K562 (cell line): ENCODE measurements around the gene TTC16. TPM values are rescaled to one million over a fixed set of nuclear protein-coding genes. Genes with fewer than 3 reads are reported as not detected.
A peak's percentile ranks its signal among the peaks of the same experiment; 100 is the strongest.

Experiments
- BHLHE40 ChIP-seq: IDR thresholded peaks from 2 replicates; pipeline ENCODE4 v1.6.1; 2011; ENCODE audit warnings: low read length, improper control_type of control experiment
- CBFA2T2 ChIP-seq: fragments of 450-650 bp; conservative IDR thresholded peaks from 2 replicates; pipeline ENCODE4 v1.6.1; 2017; ENCODE audit warnings: mild to moderate bottlenecking
- KDM4B ChIP-seq, 2 experiments: fragments of 450-650 bp in 1 of 2; sonication (generic) in 1 of 2; IDR thresholded peaks; 2 replicates each; pipeline ENCODE4 v1.6.1; 2016 to 2017; ENCODE audit warnings: borderline replicate concordance in 2 of 2, antibody characterized with exemption in 1 of 2, low read depth in 1 of 2, mild to moderate bottlenecking in 1 of 2
- KDM5B ChIP-seq: fragments of 200-600 bp; sonication (generic); IDR thresholded peaks from 2 replicates; pipeline ENCODE4 v1.6.1; 2012; ENCODE audit warnings: low read depth, mild to moderate bottlenecking, moderate library complexity, low read length, control low read depth, inconsistent platforms; ENCODE audit not compliant: insufficient replicate concordance
- KHSRP ChIP-seq: fragments of 450-650 bp; IDR thresholded peaks from 2 replicates; pipeline ENCODE4 v1.6.1; 2017
- NR4A1 ChIP-seq, 2 experiments: fragments of 250-450 bp in 1 of 2; fragments of 450-650 bp in 1 of 2; sonication (Bioruptor Pico) in 1 of 2; IDR thresholded peaks; 2 replicates each; pipeline versions ENCODE4 v1.4.0 to v1.6.1; 2016 to 2020; ENCODE audit warnings: mild to moderate bottlenecking in 2 of 2, missing compliant biosample characterization in 1 of 2, missing genetic modification characterization in 1 of 2, moderate library complexity in 1 of 2
- PTTG1 ChIP-seq: fragments of 450-650 bp; IDR thresholded peaks from 2 replicates; pipeline ENCODE4 v1.6.1; 2016; ENCODE audit warnings: low read depth, mild to moderate bottlenecking, missing genetic modification characterization, missing compliant biosample characterization
- TAF15 ChIP-seq: fragments of 200-400 bp; formaldehyde crosslinking; IDR thresholded peaks from 2 replicates; pipeline ENCODE4 v1.6.1; 2017; ENCODE audit warnings: mild to moderate bottlenecking, low read depth, low read length, moderate library complexity
- TOE1 ChIP-seq, 2 experiments: fragments of 450-650 bp in 1 of 2; sonication (generic) in 1 of 2; formaldehyde crosslinking in 1 of 2; IDR thresholded peaks; 2 replicates each; pipeline versions ENCODE4 v1.7.1 to v1.8.0; 2016 to 2022; ENCODE audit warnings: borderline replicate concordance in 2 of 2, mild to moderate bottlenecking in 2 of 2, antibody characterized with exemption in 1 of 2, inconsistent platforms in 1 of 2, low read depth in 1 of 2, missing genetic modification reagents in 1 of 2, moderate library complexity in 1 of 2
- ZBTB17 ChIP-seq: fragments of 450-650 bp; formaldehyde crosslinking; IDR thresholded peaks from 2 replicates; pipeline ENCODE4 v1.4.0; 2020; ENCODE audit warnings: mild to moderate bottlenecking
- ZNF586 ChIP-seq: fragments of 450-650 bp; formaldehyde crosslinking; conservative IDR thresholded peaks from 2 replicates; pipeline ENCODE4 v1.4.0; 2020; ENCODE audit warnings: mild to moderate bottlenecking, moderate library complexity
- ZNF589 ChIP-seq: fragments of 200-800 bp; sonication (Bioruptor generic); IDR thresholded peaks from 2 replicates; pipeline ENCODE4 v1.6.1; 2016; ENCODE audit warnings: low read depth, missing genetic modification characterization, missing compliant biosample characterization
- polyA plus RNA-seq, 8 experiments: library from polyadenylated mRNA; depleted of rRNA in 4 of 8; stranded (reverse) in 5 of 8; unstranded in 3 of 8; fragments of >200 nt; fragmentation: Nextera tagmentation in 2 of 8; fragmentation: Illumina TruSeq in 1 of 8; extraction: Ambion mirVana in 2 of 8; extraction: Trizol in 1 of 8; gene quantifications; 2 replicates each; pipeline versions ENCODE4 v1.2.1 to v1.2.3, GENCODE V29; 2011 to 2014; ENCODE audit warnings: inconsistent platforms in 1 of 8, missing spikeins in 1 of 8
- total RNA-seq, 7 experiments: library from RNA; depleted of rRNA in 6 of 7; stranded (reverse); fragments of >200 nt in 6 of 7; fragmentation: Illumina TruSeq in 2 of 7; extraction: Trizol in 2 of 7; gene quantifications; 2 replicates each; pipeline versions ENCODE4 v1.2.1 to v1.2.3, GENCODE V29; 2011 to 2021; ENCODE audit warnings: low replicate concordance in 1 of 7
- TF ChIP-seq, protein P1 (sequence below): fragments of 450-650 bp; formaldehyde crosslinking; IDR thresholded peaks from 2 replicates; pipeline ENCODE4 v1.4.0; 2020; ENCODE audit warnings: mild to moderate bottlenecking, moderate library complexity
- TF ChIP-seq, protein P2 (sequence below): fragments of 450-650 bp; IDR thresholded peaks from one replicate; pipeline ENCODE4 v1.6.1; 2018; ENCODE audit warnings: mild to moderate bottlenecking, moderate library complexity; ENCODE audit not compliant: partially characterized antibody
- TF ChIP-seq, protein P3 (sequence below): sonication (generic); formaldehyde crosslinking; IDR thresholded peaks from 2 replicates; pipeline ENCODE4 v1.5.0; 2020; ENCODE audit warnings: missing genetic modification reagents
- TF ChIP-seq, protein P4 (sequence below): fragments of 450-650 bp; formaldehyde crosslinking; IDR thresholded peaks from 2 replicates; pipeline ENCODE4 v1.4.0; 2020; ENCODE audit warnings: mild to moderate bottlenecking, mixed read lengths
- TF ChIP-seq, protein P5 (sequence below): sonication (generic); formaldehyde crosslinking; IDR thresholded peaks from 2 replicates; pipeline ENCODE4 v1.8.0; 2022; ENCODE audit warnings: missing genetic modification reagents, mild to moderate bottlenecking, borderline replicate concordance

The TTC16 gene
- total and polyA plus RNA-seq, 9 of the 15 experiments (the other 6 are each of a cell fraction or from before 2014, with no cell fraction given) = 0.11 TPM; not detected in 8

DNA sequence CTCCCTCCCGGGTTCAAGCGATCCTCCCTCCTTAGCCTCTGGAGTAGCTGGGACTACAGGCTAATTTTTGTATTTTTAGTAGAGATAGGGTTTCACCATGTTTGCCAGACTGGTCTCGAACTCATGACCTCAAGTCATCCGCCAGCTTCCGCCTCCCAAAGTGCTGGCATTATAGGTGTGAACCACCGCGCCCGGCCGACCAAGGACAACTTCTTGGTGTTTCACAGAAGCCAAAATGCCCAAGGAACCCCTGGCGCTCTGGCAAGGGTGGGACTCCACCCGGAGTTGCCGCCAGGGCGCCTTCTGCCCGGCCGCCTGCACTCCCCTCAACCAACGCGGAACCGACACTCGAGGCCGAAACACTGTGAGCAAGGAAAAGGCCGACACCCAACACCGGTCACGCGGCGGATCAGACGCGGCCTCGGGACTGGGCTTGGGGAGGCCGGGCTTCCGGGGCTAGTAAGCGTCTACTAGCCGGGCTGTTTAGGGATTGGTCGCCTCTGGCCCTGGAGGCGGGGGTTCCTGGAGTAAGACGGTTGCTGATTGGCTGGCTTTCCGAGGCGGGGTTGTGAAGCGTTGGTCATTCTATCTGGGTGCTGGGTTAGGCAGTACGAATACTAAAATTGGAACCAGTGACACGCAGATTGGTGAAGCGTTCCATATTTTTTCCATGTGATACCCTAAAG lies 16.8 kb upstream of the TTC16 start (continued):
- peak; percentile 81 for TF ChIP-seq TOE1 (IDR thresholded peaks at IDR 0.05; ENCODE audit: borderline replicate concordance)
- TF ChIP-seq TOE1 (CRISPR knock-in tag; IDR thresholded peaks at IDR 0.05; ENCODE audit: borderline replicate concordance, low read depth) = no peak
- no peak for TF ChIP-seq KDM4B (IDR thresholded peaks at IDR 0.05; ENCODE audit: borderline replicate concordance in 2 of 2, low read depth in 1 of 2)
- TF ChIP-seq ZBTB17 (CRISPR knock-in tag) = peak; percentile 79
- peak; percentile 89 for TF ChIP-seq KDM5B
- TF ChIP-seq, protein P1, sequence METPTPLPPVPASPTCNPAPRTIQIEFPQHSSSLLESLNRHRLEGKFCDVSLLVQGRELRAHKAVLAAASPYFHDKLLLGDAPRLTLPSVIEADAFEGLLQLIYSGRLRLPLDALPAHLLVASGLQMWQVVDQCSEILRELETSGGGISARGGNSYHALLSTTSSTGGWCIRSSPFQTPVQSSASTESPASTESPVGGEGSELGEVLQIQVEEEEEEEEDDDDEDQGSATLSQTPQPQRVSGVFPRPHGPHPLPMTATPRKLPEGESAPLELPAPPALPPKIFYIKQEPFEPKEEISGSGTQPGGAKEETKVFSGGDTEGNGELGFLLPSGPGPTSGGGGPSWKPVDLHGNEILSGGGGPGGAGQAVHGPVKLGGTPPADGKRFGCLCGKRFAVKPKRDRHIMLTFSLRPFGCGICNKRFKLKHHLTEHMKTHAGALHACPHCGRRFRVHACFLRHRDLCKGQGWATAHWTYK (CRISPR knock-in tag) = peak; percentile 85
- peak; percentile 83; the same call in 1 of the 2 replicates for TF ChIP-seq NR4A1 (CRISPR knock-in tag; IDR thresholded peaks at IDR 0.05)
- peak; percentile 90 for TF ChIP-seq NR4A1 (tag; IDR thresholded peaks at IDR 0.05)
- TF ChIP-seq, protein P2, sequence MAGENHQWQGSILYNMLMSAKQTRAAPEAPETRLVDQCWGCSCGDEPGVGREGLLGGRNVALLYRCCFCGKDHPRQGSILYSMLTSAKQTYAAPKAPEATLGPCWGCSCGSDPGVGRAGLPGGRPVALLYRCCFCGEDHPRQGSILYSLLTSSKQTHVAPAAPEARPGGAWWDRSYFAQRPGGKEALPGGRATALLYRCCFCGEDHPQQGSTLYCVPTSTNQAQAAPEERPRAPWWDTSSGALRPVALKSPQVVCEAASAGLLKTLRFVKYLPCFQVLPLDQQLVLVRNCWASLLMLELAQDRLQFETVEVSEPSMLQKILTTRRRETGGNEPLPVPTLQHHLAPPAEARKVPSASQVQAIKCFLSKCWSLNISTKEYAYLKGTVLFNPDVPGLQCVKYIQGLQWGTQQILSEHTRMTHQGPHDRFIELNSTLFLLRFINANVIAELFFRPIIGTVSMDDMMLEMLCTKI = no peak
- no peak for TF ChIP-seq PTTG1
- TF ChIP-seq ZNF586 (CRISPR knock-in tag) = no peak
- TF ChIP-seq, protein P3, sequence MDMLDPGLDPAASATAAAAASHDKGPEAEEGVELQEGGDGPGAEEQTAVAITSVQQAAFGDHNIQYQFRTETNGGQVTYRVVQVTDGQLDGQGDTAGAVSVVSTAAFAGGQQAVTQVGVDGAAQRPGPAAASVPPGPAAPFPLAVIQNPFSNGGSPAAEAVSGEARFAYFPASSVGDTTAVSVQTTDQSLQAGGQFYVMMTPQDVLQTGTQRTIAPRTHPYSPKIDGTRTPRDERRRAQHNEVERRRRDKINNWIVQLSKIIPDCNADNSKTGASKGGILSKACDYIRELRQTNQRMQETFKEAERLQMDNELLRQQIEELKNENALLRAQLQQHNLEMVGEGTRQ = peak; percentile 74
- peak; percentile 91 for TF ChIP-seq BHLHE40
- TF ChIP-seq ZNF589 (CRISPR knock-in tag) = peak; percentile 96
- TF ChIP-seq TAF15 = no peak
- TF ChIP-seq, protein P4, sequence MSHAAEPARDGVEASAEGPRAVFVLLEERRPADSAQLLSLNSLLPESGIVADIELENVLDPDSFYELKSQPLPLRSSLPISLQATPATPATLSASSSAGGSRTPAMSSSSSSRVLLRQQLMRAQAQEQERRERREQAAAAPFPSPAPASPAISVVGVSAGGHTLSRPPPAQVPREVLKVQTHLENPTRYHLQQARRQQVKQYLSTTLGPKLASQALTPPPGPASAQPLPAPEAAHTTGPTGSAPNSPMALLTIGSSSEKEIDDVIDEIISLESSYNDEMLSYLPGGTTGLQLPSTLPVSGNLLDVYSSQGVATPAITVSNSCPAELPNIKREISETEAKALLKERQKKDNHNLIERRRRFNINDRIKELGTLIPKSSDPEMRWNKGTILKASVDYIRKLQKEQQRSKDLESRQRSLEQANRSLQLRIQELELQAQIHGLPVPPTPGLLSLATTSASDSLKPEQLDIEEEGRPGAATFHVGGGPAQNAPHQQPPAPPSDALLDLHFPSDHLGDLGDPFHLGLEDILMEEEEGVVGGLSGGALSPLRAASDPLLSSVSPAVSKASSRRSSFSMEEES = peak; percentile 46
- no peak for TF ChIP-seq KHSRP
- TF ChIP-seq, protein P5, sequence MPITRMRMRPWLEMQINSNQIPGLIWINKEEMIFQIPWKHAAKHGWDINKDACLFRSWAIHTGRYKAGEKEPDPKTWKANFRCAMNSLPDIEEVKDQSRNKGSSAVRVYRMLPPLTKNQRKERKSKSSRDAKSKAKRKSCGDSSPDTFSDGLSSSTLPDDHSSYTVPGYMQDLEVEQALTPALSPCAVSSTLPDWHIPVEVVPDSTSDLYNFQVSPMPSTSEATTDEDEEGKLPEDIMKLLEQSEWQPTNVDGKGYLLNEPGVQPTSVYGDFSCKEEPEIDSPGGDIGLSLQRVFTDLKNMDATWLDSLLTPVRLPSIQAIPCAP (CRISPR knock-in tag) = peak; percentile 27; the same call in 1 of the 2 replicates
- TF ChIP-seq CBFA2T2 = no peak
